ENCODE data around the gene LIPK. TPM values are rescaled to one million over a fixed set of nuclear protein-coding genes. Genes with fewer than 3 reads are reported as not detected.

Gene LIPK
- total RNA-seq, 1 experiment from 2014 or later, result not detected

DNA sequence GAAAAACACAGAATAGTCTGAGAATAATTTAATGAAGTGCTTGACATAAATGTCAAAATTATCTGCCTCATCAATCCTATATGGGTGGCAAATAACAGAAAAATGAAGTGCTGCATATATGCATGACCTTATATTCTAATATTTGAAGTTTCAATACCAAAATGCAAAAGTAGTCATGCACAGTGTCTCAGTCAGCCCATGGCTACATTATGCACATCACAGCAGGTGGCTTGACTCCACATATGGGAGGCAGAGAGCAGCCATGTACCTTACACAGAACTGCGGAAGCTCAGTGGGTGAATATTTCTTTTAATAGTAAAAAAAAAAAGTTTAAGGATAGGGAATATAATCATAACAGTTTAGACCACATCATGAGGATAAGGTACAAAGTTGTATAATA lies 36.4 kb downstream of the LIPK start:
- no peaks in the 10 kb centered on the region for H3K27me3 ChIP-seq (ENCODE audit: control insufficient read depth, insufficient read depth, low read length)
- no peaks in the 10 kb centered on the region for H3K36me3 ChIP-seq (replicated peaks; ENCODE audit: control insufficient read depth, insufficient read depth, low read length)
- H3K4me3 ChIP-seq (ENCODE audit: insufficient read depth, low read depth, low read length), result no peak overlapping the region
- DNase-seq, result no peak

- H3K27me3 ChIP-seq (ENCODE audit: control insufficient read depth, insufficient read depth, low read length), result no peaks in the 10 kb centered on the region
- H3K36me3 ChIP-seq (replicated peaks; ENCODE audit: control insufficient read depth, insufficient read depth, low read length), result no peaks in the 10 kb centered on the region
- DNase-seq, result no peak
- H3K4me3 ChIP-seq (ENCODE audit: insufficient read depth, low read depth, low read length), result no peak overlapping the region
These were observed 38.0 kb downstream of the LIPK start for GRCh38 chr10:88744002-88744401.

DNA sequence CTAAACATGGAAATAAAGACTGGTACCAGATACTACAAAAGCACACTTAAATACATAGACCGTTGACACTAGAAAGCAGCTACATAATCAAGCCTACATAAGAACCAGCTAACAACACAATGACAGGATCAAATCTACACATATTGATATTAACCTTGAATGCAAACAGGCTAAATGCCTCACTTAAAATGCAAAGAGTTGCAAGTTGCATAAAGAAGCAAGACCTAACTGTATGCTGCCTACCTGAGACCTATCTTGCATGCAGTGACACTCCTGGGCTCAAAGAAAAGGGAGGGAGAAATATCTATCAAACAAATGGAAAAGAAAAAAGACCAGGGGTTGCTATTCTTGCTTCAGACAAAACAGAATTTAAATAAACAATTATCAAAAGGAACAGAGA lies 39.6 kb downstream of the LIPK start:
- H3K27me3 ChIP-seq (ENCODE audit: control insufficient read depth, insufficient read depth, low read length), result no peaks in the 10 kb centered on the region
- H3K36me3 ChIP-seq (replicated peaks; ENCODE audit: control insufficient read depth, insufficient read depth, low read length), result no peaks in the 10 kb centered on the region
- DNase-seq, result no peak
- no peak overlapping the region for H3K4me3 ChIP-seq (ENCODE audit: insufficient read depth, low read depth, low read length)

DNA sequence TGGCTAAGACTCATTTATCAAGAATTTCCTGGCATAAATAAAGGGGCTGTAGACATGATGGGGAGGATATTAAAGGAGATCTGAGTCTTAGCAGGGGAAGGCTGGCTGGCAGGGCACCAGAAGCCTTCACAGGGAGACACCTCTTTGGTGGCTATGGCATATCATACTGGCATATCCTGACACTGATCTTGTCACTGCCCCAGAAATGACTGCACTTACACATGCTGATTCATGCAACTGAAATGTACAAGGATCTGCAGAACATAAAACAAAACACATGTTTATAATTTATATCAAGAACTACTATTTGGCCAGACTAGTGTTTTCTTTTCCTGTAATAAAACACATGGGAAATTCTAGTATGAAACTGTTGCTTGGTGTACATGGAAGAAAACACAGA lies 48.2 kb downstream of the LIPK start:
- Histone ChIP-seq H3K27me3 (ENCODE audit: control insufficient read depth, insufficient read depth, low read length) (no peaks in the 10 kb centered on the region), H3K4me3 (ENCODE audit: insufficient read depth, low read depth, low read length) (no peak overlapping the region), H3K36me3 (replicated peaks; ENCODE audit: control insufficient read depth, insufficient read depth, low read length) (no peaks in the 10 kb centered on the region)
- no peak for DNase-seq

DNA sequence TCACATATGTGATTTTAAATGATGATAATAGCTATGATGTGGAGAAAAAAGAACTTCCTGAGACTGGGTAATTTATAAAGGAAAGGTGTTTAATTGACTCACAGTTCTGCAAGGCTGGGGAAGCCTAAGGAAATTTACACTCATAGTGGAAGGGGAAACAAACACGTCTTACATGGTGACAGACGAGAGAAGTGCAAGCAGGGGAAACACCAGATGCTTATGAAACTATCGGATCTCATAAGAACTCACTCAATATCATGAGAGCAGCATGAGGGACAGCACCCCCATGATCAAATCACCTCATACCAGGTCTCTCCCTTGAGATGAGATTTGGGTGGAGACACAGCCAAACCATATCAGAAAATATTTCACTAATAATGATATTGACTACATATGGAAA lies 49.7 kb downstream of the LIPK start:
- DNase-seq, result no peak
- no peaks in the 10 kb centered on the region for H3K36me3 ChIP-seq (replicated peaks; ENCODE audit: control insufficient read depth, insufficient read depth, low read length)
- H3K27me3 ChIP-seq (ENCODE audit: control insufficient read depth, insufficient read depth, low read length), result no peaks in the 10 kb centered on the region
- H3K4me3 ChIP-seq (ENCODE audit: insufficient read depth, low read depth, low read length), result no peak overlapping the region

DNA sequence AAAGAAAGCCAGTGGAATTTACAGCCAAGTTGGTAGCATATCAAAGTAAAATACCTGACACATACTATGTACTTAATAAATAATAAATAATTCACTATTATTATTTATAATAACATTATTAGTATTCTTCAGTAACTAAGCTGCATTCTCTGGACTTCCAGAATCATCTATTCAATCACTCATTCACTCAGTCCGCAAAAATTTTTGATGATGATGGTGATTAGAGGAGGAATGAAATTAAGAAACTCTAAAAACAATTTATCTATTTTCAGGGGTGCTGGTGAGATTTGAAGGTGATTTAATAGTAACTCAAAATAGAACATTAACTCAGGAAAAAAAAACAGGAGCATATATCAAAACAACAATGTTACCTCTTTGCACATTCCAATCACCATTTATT lies 50.6 kb downstream of the LIPK start:
- Histone ChIP-seq H3K4me3 (ENCODE audit: insufficient read depth, low read depth, low read length) (no peak overlapping the region), H3K27me3 (ENCODE audit: control insufficient read depth, insufficient read depth, low read length) (no peaks in the 10 kb centered on the region), H3K36me3 (replicated peaks; ENCODE audit: control insufficient read depth, insufficient read depth, low read length) (no peaks in the 10 kb centered on the region)
- no peak for DNase-seq

GRCh38 chr10:88759366-88760101 lies 53.5 kb downstream of the LIPK start, which contains the start of gene LIPN:
TSS of gene LIPN (plus strand) at chr10:88760020. CDS start at chr10:88761406, 1,386 bp downstream.
- Histone ChIP-seq H3K4me3 (ENCODE audit: insufficient read depth, low read depth, low read length) (no peak within 1 kb of the TSS), H3K36me3 (replicated peaks; ENCODE audit: control insufficient read depth, insufficient read depth, low read length) (no peaks in the 10 kb centered on the region), H3K27me3 (ENCODE audit: control insufficient read depth, insufficient read depth, low read length) (no peaks in the 10 kb centered on the region)
- DNase-seq, result no peak

DNA sequence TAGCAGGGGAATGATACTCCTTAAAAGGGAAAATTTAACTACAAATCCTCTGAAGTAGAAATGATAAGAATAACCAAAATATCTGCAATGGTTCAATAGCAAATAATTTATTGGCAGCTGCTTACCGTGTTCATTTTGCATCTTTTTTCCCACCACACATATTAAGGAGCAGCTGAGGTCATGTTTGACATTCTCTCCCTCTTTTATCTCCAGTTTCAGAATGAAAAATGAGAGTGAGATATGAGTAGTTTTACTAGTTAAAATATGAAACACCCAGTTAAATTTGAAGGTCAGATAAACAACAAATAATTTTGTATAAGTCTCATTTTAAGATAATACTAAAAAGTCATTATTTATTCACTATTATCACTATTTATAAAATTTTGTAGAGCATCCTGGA lies 56.9 kb downstream of the LIPK start:
- Histone ChIP-seq H3K27me3 (ENCODE audit: control insufficient read depth, insufficient read depth, low read length) (no peaks in the 10 kb centered on the region), H3K4me3 (ENCODE audit: insufficient read depth, low read depth, low read length) (no peak overlapping the region), H3K36me3 (replicated peaks; ENCODE audit: control insufficient read depth, insufficient read depth, low read length) (no peaks in the 10 kb centered on the region)
- DNase-seq, result no peak

DNA sequence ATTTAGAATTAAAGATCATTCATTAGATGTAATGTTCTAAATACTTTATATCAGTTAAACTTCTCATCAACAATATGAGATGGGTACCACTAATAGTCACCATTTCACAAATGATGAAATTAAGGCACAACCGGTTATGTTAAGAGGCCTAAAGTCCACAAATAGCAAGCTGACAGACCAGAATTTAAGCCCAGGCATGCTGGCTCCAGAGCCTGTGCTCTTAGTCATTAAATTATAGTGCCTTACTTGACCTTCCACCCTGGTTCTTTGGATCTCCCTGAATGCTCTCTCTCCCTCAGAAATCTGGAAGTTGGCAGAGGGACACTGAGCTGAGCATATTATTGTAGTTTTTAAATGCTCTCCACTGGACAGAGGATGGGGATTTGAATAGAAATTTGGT lies 57.4 kb downstream of the LIPK start:
- Histone ChIP-seq H3K4me3 (ENCODE audit: insufficient read depth, low read depth, low read length) (no peak overlapping the region), H3K36me3 (replicated peaks; ENCODE audit: control insufficient read depth, insufficient read depth, low read length) (no peaks in the 10 kb centered on the region), H3K27me3 (ENCODE audit: control insufficient read depth, insufficient read depth, low read length) (no peaks in the 10 kb centered on the region)
- no peak for DNase-seq

GRCh38 chr10:88764110-88764509 lies 58.1 kb downstream of the LIPK start:
- H3K4me3 ChIP-seq (ENCODE audit: insufficient read depth, low read depth, low read length), result no peak overlapping the region
- H3K27me3 ChIP-seq (ENCODE audit: control insufficient read depth, insufficient read depth, low read length), result no peaks in the 10 kb centered on the region
- no peak for DNase-seq
- no peaks in the 10 kb centered on the region for H3K36me3 ChIP-seq (replicated peaks; ENCODE audit: control insufficient read depth, insufficient read depth, low read length)

DNA sequence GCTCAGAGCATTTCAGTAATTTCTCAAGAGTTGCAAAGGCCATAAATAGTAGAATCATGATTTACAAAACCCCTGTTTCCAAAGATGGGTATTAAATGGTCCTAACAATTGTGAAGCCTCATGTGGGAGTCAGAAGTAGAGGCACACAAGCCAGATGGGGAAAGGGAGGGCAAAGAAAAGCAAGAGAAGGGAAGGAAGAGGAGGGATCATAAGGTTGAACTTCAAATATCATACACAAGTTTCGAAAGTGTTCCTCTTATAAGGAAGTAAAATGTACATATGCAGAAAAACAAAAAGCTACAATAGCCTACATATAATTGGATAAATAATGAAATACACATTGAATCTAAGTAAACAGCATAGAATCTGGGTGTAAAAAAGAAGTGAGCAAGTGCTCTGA lies 59.8 kb downstream of the LIPK start:
- no peaks in the 10 kb centered on the region for H3K27me3 ChIP-seq (ENCODE audit: control insufficient read depth, insufficient read depth, low read length)
- DNase-seq, result no peak
- no peaks in the 10 kb centered on the region for H3K36me3 ChIP-seq (replicated peaks; ENCODE audit: control insufficient read depth, insufficient read depth, low read length)
- no peak overlapping the region for H3K4me3 ChIP-seq (ENCODE audit: insufficient read depth, low read depth, low read length)

DNA sequence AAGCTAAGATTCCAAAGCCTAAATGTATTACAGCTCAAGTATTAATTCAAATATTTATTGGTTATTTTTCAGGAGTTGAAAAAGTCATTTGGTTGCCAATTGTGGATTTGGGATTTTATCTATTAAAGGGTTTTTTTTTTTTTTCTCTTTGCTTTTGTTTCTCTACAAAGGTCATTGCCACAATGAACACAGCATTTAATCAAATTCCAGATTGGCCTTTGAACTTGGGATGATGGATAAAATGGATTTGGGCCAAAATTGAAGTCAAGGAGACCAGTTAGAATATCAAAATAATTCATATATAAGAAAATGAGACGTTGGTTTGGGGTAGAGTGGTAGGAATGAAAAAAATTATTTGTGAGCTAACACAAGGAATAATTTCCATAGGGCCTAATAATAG lies 63.3 kb downstream of the LIPK start:
- DNase-seq, result no peak

GRCh38 chr10:88781206-88781605 lies 75.2 kb downstream of the LIPK start:
- no peak overlapping the region for H3K4me3 ChIP-seq (ENCODE audit: insufficient read depth, low read depth, low read length)
- no peaks in the 10 kb centered on the region; the same call in 1 of the 2 replicates for H3K27me3 ChIP-seq (ENCODE audit: control insufficient read depth, insufficient read depth, low read length)
- DNase-seq, result no peak
- H3K36me3 ChIP-seq (replicated peaks; ENCODE audit: control insufficient read depth, insufficient read depth, low read length), result no peaks in the 10 kb centered on the region

More for the DNA sequence above, 63.3 kb downstream of the LIPK start:
- Histone ChIP-seq H3K36me3 (replicated peaks; ENCODE audit: control insufficient read depth, insufficient read depth, low read length) (no peaks in the 10 kb centered on the region), H3K27me3 (ENCODE audit: control insufficient read depth, insufficient read depth, low read length) (no peaks in the 10 kb centered on the region), H3K4me3 (ENCODE audit: insufficient read depth, low read depth, low read length) (no peak overlapping the region)

GRCh38 chr10:88782222-88782621 lies 76.2 kb downstream of the LIPK start:
- Histone ChIP-seq H3K36me3 (replicated peaks; ENCODE audit: control insufficient read depth, insufficient read depth, low read length) (no peaks in the 10 kb centered on the region), H3K4me3 (ENCODE audit: insufficient read depth, low read depth, low read length) (no peak overlapping the region), H3K27me3 (ENCODE audit: control insufficient read depth, insufficient read depth, low read length) (no peaks in the 10 kb centered on the region; the same call in 1 of the 2 replicates)
- DNase-seq, result no peak

DNA sequence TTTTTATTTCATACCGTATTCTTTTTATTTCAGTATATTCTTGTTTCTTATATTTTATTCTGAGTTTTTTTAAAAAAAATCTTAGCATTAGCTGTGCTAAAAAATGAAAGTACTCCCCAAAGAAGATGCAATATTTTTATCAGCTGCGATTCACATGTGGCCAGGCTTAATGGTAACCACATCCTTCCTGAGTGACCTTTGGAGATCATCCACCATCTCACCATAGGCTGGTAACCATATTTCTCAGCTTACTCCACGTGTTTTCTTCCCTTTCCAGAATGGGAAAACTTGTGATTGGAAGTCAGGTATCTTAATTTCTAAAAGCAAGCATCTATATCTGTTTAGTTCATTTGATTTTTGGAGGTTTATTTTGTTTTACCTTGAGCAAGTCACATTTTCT lies 77.7 kb downstream of the LIPK start:
- H3K27me3 ChIP-seq (ENCODE audit: control insufficient read depth, insufficient read depth, low read length), result no peaks in the 10 kb centered on the region
- H3K36me3 ChIP-seq (replicated peaks; ENCODE audit: control insufficient read depth, insufficient read depth, low read length), result no peaks in the 10 kb centered on the region
- no peak for DNase-seq
- H3K4me3 ChIP-seq (ENCODE audit: insufficient read depth, low read depth, low read length), result no peak overlapping the region
